GM23248 (cell line): ENCODE measurements around the gene PEAK3. TPM values are rescaled to one million over a fixed set of nuclear protein-coding genes. Genes with fewer than 3 reads are reported as not detected.

Source experiments
- DNase-seq: peaks from one replicate; pipeline ENCODE4 v3.0.0-alpha.2; 2015
- H2AFZ ChIP-seq: fragments of 200-600 bp; sonication (generic); 2 replicates; pipeline ENCODE4 v1.6.1; 2016; ENCODE audit warnings: antibody characterized with exemption
- H3F3A ChIP-seq: fragments of 200-600 bp; sonication (generic); 2 replicates; pipeline ENCODE4 v1.6.1; 2016; ENCODE audit warnings: mild to moderate bottlenecking, antibody characterized with exemption, mixed run types; ENCODE audit not compliant: insufficient read depth
- H3K27ac ChIP-seq: fragments of 200-600 bp; sonication (generic); 2 replicates; pipeline ENCODE4 v1.5.1; 2016; ENCODE audit warnings: mild to moderate bottlenecking
- H3K27me3 ChIP-seq: fragments of 200-600 bp; sonication (generic); replicated peaks from 2 replicates; pipeline ENCODE4 v1.6.1; 2016; ENCODE audit warnings: mild to moderate bottlenecking; ENCODE audit not compliant: insufficient read depth
- H3K36me3 ChIP-seq: fragments of 200-600 bp; sonication (generic); 2 replicates; pipeline ENCODE4 v1.6.1; 2016; ENCODE audit warnings: low read depth, mild to moderate bottlenecking
- H3K4me1 ChIP-seq: fragments of 200-600 bp; sonication (generic); 2 replicates; pipeline ENCODE4 v1.6.1; 2016; ENCODE audit warnings: mild to moderate bottlenecking; ENCODE audit not compliant: insufficient read depth
- H3K4me2 ChIP-seq: fragments of 200-600 bp; sonication (generic); one replicate; pipeline ENCODE4 v1.6.1; 2016; ENCODE audit warnings: mild to moderate bottlenecking; ENCODE audit not compliant: unreplicated experiment
- H3K4me3 ChIP-seq: fragments of 200-600 bp; sonication (generic); 2 replicates; pipeline ENCODE4 v1.5.1; 2016; ENCODE audit warnings: mild to moderate bottlenecking
- H3K79me2 ChIP-seq: fragments of 200-600 bp; sonication (generic); 2 replicates; pipeline ENCODE4 v1.6.1; 2016; ENCODE audit warnings: mild to moderate bottlenecking; ENCODE audit not compliant: insufficient read depth
- H3K9ac ChIP-seq: fragments of 200-600 bp; sonication (generic); 2 replicates; pipeline ENCODE4 v1.6.1; 2016; ENCODE audit warnings: mild to moderate bottlenecking
- H3K9me2 ChIP-seq: fragments of 200-600 bp; sonication (generic); 2 replicates; pipeline ENCODE4 v1.6.1; 2016; ENCODE audit warnings: mixed run types, mild to moderate bottlenecking, moderate library complexity; ENCODE audit not compliant: insufficient read depth
- H3K9me3 ChIP-seq: fragments of 200-600 bp; sonication (generic); one replicate; pipeline ENCODE4 v1.6.1; 2017; ENCODE audit warnings: low read depth
- H4K20me1 ChIP-seq: fragments of 200-600 bp; sonication (generic); 2 replicates; pipeline ENCODE4 v1.6.0; 2016; ENCODE audit not compliant: insufficient read depth
- EZH2 ChIP-seq: fragments of 200-600 bp; sonication (generic); IDR thresholded peaks from 2 replicates; pipeline ENCODE4 v1.6.1; 2018; ENCODE audit warnings: antibody characterized with exemption, mild to moderate bottlenecking; ENCODE audit not compliant: insufficient read depth, poor library complexity, severe bottlenecking
- EZH2phosphoT487 ChIP-seq: fragments of 200-600 bp; sonication (generic); IDR thresholded peaks from 2 replicates; pipeline ENCODE4 v1.6.1; 2018; ENCODE audit warnings: antibody characterized with exemption, moderate library complexity, mild to moderate bottlenecking, low read depth; ENCODE audit not compliant: insufficient read depth
- WGBS, 2 experiments: methylation state at CpG; one replicate each; pipeline ENCODE4 v1.1.6; 2015 to 2017; ENCODE audit warnings: low lambda C conversion rate in 2 of 2, low coverage in 1 of 2; ENCODE audit errors: missing lambda C conversion rate in 2 of 2; 5-methylcytosine and 5-hydroxymethylcytosine counted together
- in situ Hi-C: fragments of 300-500 bp; cut with MboI; formaldehyde crosslinking; loops from 2 replicates; pipeline ENCODE4 v1.15.0; 2020
- polyA plus RNA-seq: library from polyadenylated mRNA; unstranded; fragments of >200 nt; fragmentation: Nextera tagmentation; extraction: Ambion mirVana; gene quantifications from 2 replicates; pipeline ENCODE4 v1.2.1, GENCODE V29; 2016
- total RNA-seq: library from RNA; depleted of rRNA; stranded (reverse); fragments of >200 nt; shearing (Covaris generic); gene quantifications from 2 replicates; pipeline ENCODE4 v1.2.3, GENCODE V29; 2014

The PEAK3 gene
- total and polyA plus RNA-seq, 2 experiments from 2014 or later, result not detected

DNA sequence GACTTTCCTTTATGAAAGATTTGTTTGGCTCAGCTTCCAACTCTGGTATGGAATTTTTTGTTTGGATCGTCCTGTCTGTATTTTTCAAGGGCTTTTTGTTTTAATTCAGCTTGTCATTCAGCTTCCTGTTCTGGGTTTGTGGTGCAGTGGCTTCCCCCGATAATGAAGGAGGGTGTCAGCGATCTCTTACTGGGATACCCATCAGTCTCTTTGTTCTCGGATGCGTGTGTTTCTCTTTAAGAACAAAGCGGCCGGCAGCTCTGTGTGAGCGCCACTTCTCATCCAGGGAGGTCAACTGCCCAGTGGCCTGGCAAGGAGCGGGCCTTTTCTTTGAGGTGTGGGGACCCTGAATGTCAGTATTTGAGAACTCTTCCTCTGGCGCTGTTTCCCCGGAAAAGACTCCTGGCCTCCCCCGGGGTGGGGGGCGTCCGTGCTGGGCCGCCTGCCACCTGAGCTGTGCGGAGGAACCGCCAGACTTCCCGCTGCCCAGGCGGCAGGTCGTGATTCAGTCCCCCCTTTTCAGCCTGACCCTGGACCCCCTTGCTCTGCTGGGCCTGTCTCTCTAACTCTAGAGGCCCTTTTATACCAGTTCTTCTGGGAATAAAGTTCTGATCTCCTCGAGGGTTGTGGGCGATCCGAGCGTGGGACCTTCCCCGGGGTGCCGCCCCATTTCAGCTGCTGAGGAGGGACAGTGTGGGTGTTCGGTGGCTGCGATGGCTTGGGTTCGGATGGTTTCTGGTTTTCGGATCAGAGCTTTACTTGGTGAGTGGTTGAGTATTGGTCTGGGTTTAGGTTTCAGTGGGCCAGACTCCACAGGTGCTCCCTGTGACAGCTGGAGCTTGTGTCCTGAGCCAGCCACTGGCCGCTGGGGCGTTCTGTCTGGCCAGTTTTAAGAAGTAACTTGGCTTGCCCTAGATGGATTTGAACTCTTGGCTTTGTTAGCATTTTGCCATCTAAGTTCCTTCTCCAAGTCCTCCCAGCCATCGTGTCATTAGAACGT is 41.9 kb downstream of the PEAK3 start:
- H3K27ac ChIP-seq, result peak overlapping the region; percentile 19
- peak overlapping the region; percentile 92 for H3K9ac ChIP-seq
- peaks cover 17% of the 10 kb centered on the region for H3F3A ChIP-seq
- no peaks in the 10 kb centered on the region for H3K27me3 ChIP-seq
- in situ Hi-C loops, result no loop called here
- H3K79me2 ChIP-seq, result peaks cover 92% of the 10 kb centered on the region
- H2AFZ ChIP-seq, result no peak overlapping the region
- no peak for TF ChIP-seq EZH2
- no peak for TF ChIP-seq EZH2phosphoT487
- H3K4me1 ChIP-seq, result peaks cover 31% of the 10 kb centered on the region
- 33 to 41% methylated on average over 28 to 34 of the region's 34 CpGs for WGBS, 2 experiments
- peak overlapping the region; percentile 83 for H3K4me3 ChIP-seq
- H3K9me2 ChIP-seq, result no peaks in the 10 kb centered on the region
- peak; percentile 56 for DNase-seq
- no peaks in the 10 kb centered on the region for H3K9me3 ChIP-seq
- peaks cover 10% of the 10 kb centered on the region; the same call in 1 of the 2 replicates for H4K20me1 ChIP-seq
- peaks cover 5% of the 10 kb centered on the region; the same call in 1 of the 2 replicates for H3K36me3 ChIP-seq
- H3K4me2 ChIP-seq, result peak overlapping the region; percentile 75

- Histone ChIP-seq H3K79me2 (peaks cover 92% of the 10 kb centered on the region), H3K4me3 (peak overlapping the region; percentile 83), H3F3A (peaks cover 17% of the 10 kb centered on the region), H3K9ac (peak overlapping the region; percentile 92), H3K4me1 (peaks cover 31% of the 10 kb centered on the region), H2AFZ (no peak overlapping the region), H3K9me3 (no peaks in the 10 kb centered on the region), H3K4me2 (peak overlapping the region; percentile 75), H4K20me1 (peaks cover 10% of the 10 kb centered on the region; the same call in 1 of the 2 replicates), H3K27ac (peak overlapping the region; percentile 19), H3K9me2 (no peaks in the 10 kb centered on the region), H3K36me3 (no peaks in the 10 kb centered on the region), H3K27me3 (no peaks in the 10 kb centered on the region)
- in situ Hi-C loops, result no loop called here
- 56 to 63% methylated on average over 10 of the region's 10 CpGs for WGBS, 2 experiments
- no peak for TF ChIP-seq EZH2phosphoT487
- TF ChIP-seq EZH2, result no peak
- DNase-seq, result peak; percentile 19
Observed at GRCh38 chr19:2239173-2239572, 42.8 kb downstream of the PEAK3 start.

- Histone ChIP-seq H3K4me2 (peak overlapping the region; percentile 75), H3K4me1 (peaks cover 31% of the 10 kb centered on the region), H2AFZ (no peak overlapping the region), H3K9me3 (no peaks in the 10 kb centered on the region), H3F3A (peaks cover 19% of the 10 kb centered on the region), H3K9ac (peak overlapping the region; percentile 92), H3K36me3 (no peaks in the 10 kb centered on the region), H3K9me2 (no peaks in the 10 kb centered on the region), H3K4me3 (peak overlapping the region; percentile 83), H3K27ac (peak overlapping the region; percentile 92; the same call in 1 of the 2 replicates), H3K27me3 (no peaks in the 10 kb centered on the region), H3K79me2 (peaks cover 92% of the 10 kb centered on the region), H4K20me1 (peaks cover 10% of the 10 kb centered on the region; the same call in 1 of the 2 replicates)
- TF ChIP-seq EZH2phosphoT487, result no peak
- TF ChIP-seq EZH2, result no peak
- in situ Hi-C loops, result no loop called here
- DNase-seq, result no peak
- WGBS, 2 experiments, result 66 to 69% methylated on average over 6 of the region's 6 CpGs
Observed at GRCh38 chr19:2237869-2238153, 44.2 kb downstream of the PEAK3 start.

- Histone ChIP-seq H3K9ac (peak overlapping the region; percentile 92), H4K20me1 (peaks cover 9% of the 10 kb centered on the region; the same call in 1 of the 2 replicates), H3K36me3 (no peaks in the 10 kb centered on the region), H3K9me3 (no peaks in the 10 kb centered on the region), H3K27ac (peak overlapping the region; percentile 92), H3F3A (peaks cover 24% of the 10 kb centered on the region), H2AFZ (peak overlapping the region; percentile 66; the same call in 1 of the 2 replicates), H3K79me2 (peaks cover 92% of the 10 kb centered on the region), H3K27me3 (no peaks in the 10 kb centered on the region), H3K4me3 (peak overlapping the region; percentile 83), H3K9me2 (no peaks in the 10 kb centered on the region), H3K4me2 (peak overlapping the region; percentile 75), H3K4me1 (peaks cover 31% of the 10 kb centered on the region)
- 21% methylated on average over 38 to 39 of the region's 43 CpGs for WGBS, 2 experiments
- DNase-seq, result peak; percentile 53
- no peak for TF ChIP-seq EZH2phosphoT487
- TF ChIP-seq EZH2, result no peak
- in situ Hi-C loops, result no loop called here
Observed at GRCh38 chr19:2237051-2237868, 44.7 kb downstream of the PEAK3 start.
